ENCODE data around the gene STOML2.

STOML2 gene

GRCh38 chr9:35078066-35078465 is 24.9 kb downstream of the STOML2 start:
- peak overlapping the region; percentile 83 for H3K4me3 ChIP-seq (ENCODE audit: low read length)
- H3K9me3 ChIP-seq (replicated peaks; ENCODE audit: insufficient read depth, low read length): no peaks in the 10 kb centered on the region
- H3F3A ChIP-seq (ENCODE audit: insufficient read depth, low read length): peaks cover 19% of the 10 kb centered on the region
- no peaks in the 10 kb centered on the region for H3K36me3 ChIP-seq (replicated peaks; ENCODE audit: insufficient read depth, low read length)
- H3K79me2 ChIP-seq (ENCODE audit: low read length): peaks cover 47% of the 10 kb centered on the region
- DNase-seq: no peak
- TF ChIP-seq CTCF (IDR thresholded peaks at IDR 0.05; ENCODE audit: low read length): no peak
- peak overlapping the region; percentile 82; the same call in 1 of the 2 replicates for H3K9ac ChIP-seq (ENCODE audit: low read length)
- H4K20me1 ChIP-seq (ENCODE audit: insufficient read depth, low read length): no peaks in the 10 kb centered on the region
- no peaks in the 10 kb centered on the region for H3K27me3 ChIP-seq (replicated peaks; ENCODE audit: insufficient read depth, low read length)
- no peak overlapping the region for H3K27ac ChIP-seq (ENCODE audit: low read length)
- H3K4me2 ChIP-seq (ENCODE audit: low read depth, low read length): peak overlapping the region; percentile 88
- no peaks in the 10 kb centered on the region for H3K9me2 ChIP-seq (replicated peaks; ENCODE audit: insufficient read depth, low read length)
- H3K4me1 ChIP-seq (ENCODE audit: low read length): peaks cover 8% of the 10 kb centered on the region; the same call in 1 of the 2 replicates
- no peak overlapping the region for H2AFZ ChIP-seq (ENCODE audit: low read length)

GRCh38 chr9:35076848-35077247 is 26.1 kb downstream of the STOML2 start:
- H3K4me3 ChIP-seq (ENCODE audit: low read length): no peak overlapping the region
- TF ChIP-seq EZH2phosphoT487 (IDR thresholded peaks at IDR 0.05; ENCODE audit: low read length) (no peak), CTCF (IDR thresholded peaks at IDR 0.05; ENCODE audit: low read length) (no peak), EZH2 (optimal IDR thresholded peaks at IDR 0.05; ENCODE audit: low read depth, low read length) (no peak)
- no peak overlapping the region for H3K9ac ChIP-seq (ENCODE audit: low read length)

DNA sequence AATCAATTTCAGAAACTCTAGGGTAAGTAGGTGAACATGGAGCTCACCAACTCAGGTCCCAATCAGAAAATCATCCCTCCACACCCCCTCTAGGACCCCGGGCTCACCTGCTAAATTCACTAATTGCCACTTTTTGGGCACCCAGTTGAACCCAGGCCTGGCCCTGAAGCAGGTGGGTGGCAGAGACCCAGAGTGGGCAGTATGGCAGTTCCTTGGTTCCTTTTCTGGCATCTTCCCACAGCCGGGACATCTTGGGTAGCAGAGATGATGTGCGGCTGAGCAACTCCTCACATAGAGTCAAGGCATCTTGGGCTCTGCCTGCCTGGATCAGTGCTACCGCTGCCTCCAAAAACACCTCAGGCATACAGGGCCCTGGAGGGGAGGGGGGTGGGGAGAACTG is 27.6 kb downstream of the STOML2 start:
- H2AFZ ChIP-seq (ENCODE audit: low read length): no peak overlapping the region
- H3K4me2 ChIP-seq (ENCODE audit: low read depth, low read length): no peak overlapping the region
- no peak for TF ChIP-seq EZH2 (optimal IDR thresholded peaks at IDR 0.05; ENCODE audit: low read depth, low read length)
- TF ChIP-seq CTCF (IDR thresholded peaks at IDR 0.05; ENCODE audit: low read length): no peak
- H3K27me3 ChIP-seq (replicated peaks; ENCODE audit: insufficient read depth, low read length): no peaks in the 10 kb centered on the region
- H3F3A ChIP-seq (ENCODE audit: insufficient read depth, low read length): peaks cover 42% of the 10 kb centered on the region
- DNase-seq: no peak
- H3K36me3 ChIP-seq (replicated peaks; ENCODE audit: insufficient read depth, low read length): no peaks in the 10 kb centered on the region
- H3K9ac ChIP-seq (ENCODE audit: low read length): no peak overlapping the region
- H3K9me3 ChIP-seq (replicated peaks; ENCODE audit: insufficient read depth, low read length): no peaks in the 10 kb centered on the region
- no peak overlapping the region for H3K4me3 ChIP-seq (ENCODE audit: low read length)
- no peak overlapping the region for H3K27ac ChIP-seq (ENCODE audit: low read length)
- peaks cover 67% of the 10 kb centered on the region for H3K79me2 ChIP-seq (ENCODE audit: low read length)
- H3K4me1 ChIP-seq (ENCODE audit: low read length): peaks cover 8% of the 10 kb centered on the region; the same call in 1 of the 2 replicates
- H3K9me2 ChIP-seq (replicated peaks; ENCODE audit: insufficient read depth, low read length): no peaks in the 10 kb centered on the region
- peaks cover 7% of the 10 kb centered on the region for H4K20me1 ChIP-seq (ENCODE audit: insufficient read depth, low read length)

More at GRCh38 chr9:35076848-35077247, 26.1 kb downstream of the STOML2 start:
- Histone ChIP-seq H3F3A (ENCODE audit: insufficient read depth, low read length) (peaks cover 28% of the 10 kb centered on the region), H3K4me2 (ENCODE audit: low read depth, low read length) (no peak overlapping the region), H3K9me2 (replicated peaks; ENCODE audit: insufficient read depth, low read length) (no peaks in the 10 kb centered on the region), H3K36me3 (replicated peaks; ENCODE audit: insufficient read depth, low read length) (no peaks in the 10 kb centered on the region), H3K9me3 (replicated peaks; ENCODE audit: insufficient read depth, low read length) (no peaks in the 10 kb centered on the region), H3K79me2 (ENCODE audit: low read length) (peaks cover 52% of the 10 kb centered on the region), H2AFZ (ENCODE audit: low read length) (no peak overlapping the region), H3K27me3 (replicated peaks; ENCODE audit: insufficient read depth, low read length) (no peaks in the 10 kb centered on the region), H4K20me1 (ENCODE audit: insufficient read depth, low read length) (no peaks in the 10 kb centered on the region), H3K27ac (ENCODE audit: low read length) (no peak overlapping the region), H3K4me1 (ENCODE audit: low read length) (peaks cover 8% of the 10 kb centered on the region; the same call in 1 of the 2 replicates)
- DNase-seq: no peak
